ENCODE measurements around the gene LSM6.

The LSM6 gene

DNA sequence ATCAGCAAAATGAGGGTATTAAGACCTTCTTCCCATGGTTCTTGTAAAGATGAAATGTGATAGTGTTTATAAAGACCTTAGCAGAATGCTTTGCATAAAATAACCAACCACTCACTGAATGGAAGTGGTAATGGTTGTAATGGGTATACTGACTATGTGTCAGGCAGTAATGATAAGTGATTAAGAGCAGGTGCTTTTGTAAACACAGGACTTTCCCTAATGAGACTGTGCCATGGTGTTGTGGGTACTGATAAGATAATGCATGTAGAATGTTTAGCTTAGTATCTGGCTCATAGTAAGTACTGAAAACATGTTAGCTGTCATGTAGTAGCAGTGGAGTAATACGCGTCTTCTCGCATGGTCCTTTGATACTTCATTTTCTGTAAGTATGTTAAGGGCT, 6.9 kb downstream of the LSM6 start:
- Histone ChIP-seq H3K27ac (no peak overlapping the region), H3K4me3 (no peak overlapping the region)

- H3K27ac ChIP-seq = no peak overlapping the region
Observed at GRCh38 chr4:146183209-146183608, 7.7 kb downstream of the LSM6 start.

DNA sequence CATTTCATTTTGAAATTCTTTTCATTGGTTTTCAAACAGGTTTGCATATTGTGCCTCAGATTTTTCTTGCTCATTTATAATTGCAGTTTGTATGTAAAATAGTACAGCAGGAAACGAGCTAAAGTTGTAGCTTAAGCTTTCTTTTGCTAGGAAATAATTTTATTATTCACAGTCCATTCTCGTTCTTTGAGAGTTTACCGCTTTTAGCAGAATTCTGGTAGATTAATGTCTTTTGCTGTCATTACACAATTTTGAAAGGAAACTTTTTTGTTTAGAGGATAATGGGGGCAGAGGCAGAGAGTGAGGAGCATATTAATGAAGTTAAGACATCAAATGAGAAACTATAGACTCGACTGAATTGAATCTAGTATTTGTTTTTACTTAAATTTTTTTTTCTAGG, 10.5 kb downstream of the LSM6 start:
- Histone ChIP-seq H3K27ac (no peak overlapping the region), H3K4me3 (no peak overlapping the region)

More at GRCh38 chr4:146183209-146183608, 7.7 kb downstream of the LSM6 start:
- H3K4me3 ChIP-seq = no peak overlapping the region

GRCh38 chr4:146186596-146186995, 11.1 kb downstream of the LSM6 start:
- no peak overlapping the region for H3K27ac ChIP-seq

GRCh38 chr4:146190456-146190855, 14.9 kb downstream of the LSM6 start:
- Histone ChIP-seq H3K4me3 (no peak overlapping the region), H3K27ac (no peak overlapping the region)

More at GRCh38 chr4:146186596-146186995, 11.1 kb downstream of the LSM6 start:
- H3K4me3 ChIP-seq = no peak overlapping the region

GRCh38 chr4:146191766-146192458, 16.4 kb downstream of the LSM6 start:
- Histone ChIP-seq H3K4me3 (no peak overlapping the region), H3K27ac (peak overlapping the region in 1 of 21 experiments; percentile 38)

DNA sequence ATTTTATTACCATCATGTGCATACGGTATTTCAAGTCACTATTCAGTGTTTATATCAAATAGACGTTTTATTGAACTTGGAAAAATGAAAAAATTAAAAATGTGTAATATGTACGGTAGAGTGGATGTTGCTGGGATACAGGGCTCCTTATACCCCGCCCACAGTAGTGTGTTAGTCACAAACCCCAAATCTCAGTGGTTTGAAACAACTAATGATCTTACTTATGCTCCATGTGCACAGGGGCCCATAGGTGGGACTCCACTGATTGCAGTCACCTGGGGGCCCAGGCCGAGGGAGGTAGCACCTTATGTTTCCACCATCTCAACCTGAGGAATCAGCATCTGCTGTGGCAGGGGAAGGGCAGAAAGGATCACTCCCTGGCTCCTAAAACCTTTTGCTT, 18.1 kb downstream of the LSM6 start:
- no peak overlapping the region for H3K27ac ChIP-seq
- no peak overlapping the region for H3K4me3 ChIP-seq

DNA sequence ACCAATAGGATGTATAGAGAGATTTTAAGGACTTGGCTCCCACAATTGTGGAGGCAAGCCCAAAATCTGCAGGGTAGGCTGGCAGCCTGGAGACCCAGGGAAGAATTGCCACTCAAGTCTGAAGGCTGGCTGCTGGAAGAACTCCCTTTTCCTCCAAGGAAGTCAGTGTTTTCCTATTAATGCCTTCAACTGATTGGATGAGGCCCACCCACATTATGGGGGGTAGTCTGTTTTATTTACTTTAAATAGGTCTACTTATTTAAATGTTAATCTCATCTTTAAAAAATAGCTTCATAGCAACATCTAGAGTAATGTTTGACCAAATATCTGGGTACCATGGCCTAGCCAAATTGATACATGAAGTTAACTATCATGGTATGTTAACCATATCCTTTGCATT, 18.7 kb downstream of the LSM6 start:
- no peak overlapping the region for H3K27ac ChIP-seq

DNA sequence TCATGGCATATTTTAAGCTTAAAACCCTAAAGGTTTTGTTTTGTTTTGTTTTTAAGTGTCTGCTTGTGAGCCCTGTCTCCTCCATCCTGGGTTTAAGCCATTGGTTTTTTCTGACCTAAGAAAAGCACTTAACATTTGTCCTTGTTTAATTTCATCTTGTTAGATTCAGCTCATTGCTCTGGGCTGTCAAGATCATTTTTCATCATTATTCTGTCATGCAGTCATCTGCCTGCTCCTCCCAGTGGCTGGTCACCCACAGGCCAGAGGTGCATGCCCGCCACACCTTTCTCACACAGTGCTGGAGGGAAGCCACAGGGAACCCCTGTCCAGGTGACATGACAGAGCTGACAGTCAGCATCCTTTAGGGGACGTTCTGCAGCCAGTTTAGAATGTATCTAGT, 27.1 kb downstream of the LSM6 start:
- H3K27ac ChIP-seq = no peak overlapping the region
- no peak overlapping the region for H3K4me3 ChIP-seq

More for the DNA sequence above, 18.7 kb downstream of the LSM6 start:
- H3K4me3 ChIP-seq = no peak overlapping the region

- Histone ChIP-seq H3K27ac (no peak overlapping the region), H3K4me3 (no peak overlapping the region)
Observed at GRCh38 chr4:146207410-146207809, 31.9 kb downstream of the LSM6 start.

GRCh38 chr4:146210890-146211289, 35.4 kb downstream of the LSM6 start:
- Histone ChIP-seq H3K27ac (no peak overlapping the region), H3K4me3 (no peak overlapping the region)

DNA sequence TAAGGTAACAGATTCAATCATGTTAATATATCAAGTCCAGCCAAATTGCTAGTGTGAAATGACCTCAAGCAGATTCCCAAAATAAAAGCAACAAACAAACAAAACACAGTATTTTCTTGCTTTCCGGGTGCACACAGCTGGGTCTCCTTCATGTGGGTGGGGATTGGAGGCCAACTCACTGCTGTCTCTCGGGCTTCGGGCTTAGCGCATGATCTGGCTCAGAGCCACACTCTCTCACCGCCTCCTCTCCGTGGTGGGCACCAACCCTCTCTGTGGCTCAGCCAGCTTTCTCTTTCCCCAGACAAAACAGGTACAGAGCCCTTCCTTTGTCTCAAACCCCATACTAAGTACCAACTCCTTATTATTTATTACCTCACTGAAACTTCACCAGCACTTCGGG, 35.9 kb downstream of the LSM6 start:
- Histone ChIP-seq H3K4me3 (no peak overlapping the region), H3K27ac (no peak overlapping the region)

DNA sequence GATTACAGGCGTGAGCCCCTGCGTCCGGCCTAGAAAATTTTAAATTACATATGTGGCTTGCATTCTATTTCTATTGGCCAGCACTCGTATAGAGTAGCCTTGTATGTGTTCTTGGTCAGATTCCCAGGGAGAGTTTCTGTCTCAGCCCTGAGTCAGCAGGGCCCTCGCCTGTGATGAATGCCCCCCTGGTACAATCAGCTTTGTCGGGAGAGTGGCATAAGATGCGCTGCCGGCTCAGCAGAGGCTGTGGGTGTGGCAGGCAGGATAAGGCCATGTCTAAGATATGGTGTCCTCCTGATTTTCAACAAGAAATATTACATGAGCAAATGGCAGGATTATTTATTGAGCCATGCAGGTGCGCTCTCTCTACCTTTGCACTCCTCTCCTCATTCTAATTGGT, 37.3 kb downstream of the LSM6 start:
- H3K4me3 ChIP-seq = no peak overlapping the region
- no peak overlapping the region for H3K27ac ChIP-seq

GRCh38 chr4:146214238-146214637, 38.7 kb downstream of the LSM6 start, which contains the start of gene REELD1:
Gene REELD1, plus strand, starts transcription at chr4:146214538. Its CDS starts 2,415 bp downstream, at chr4:146216953.
- H3K27ac ChIP-seq = no peak within 1 kb of the TSS
- H3K4me3 ChIP-seq = no peak within 1 kb of the TSS

- H3K4me3 ChIP-seq = no peak overlapping the region
- no peak overlapping the region for H3K27ac ChIP-seq
Observed at GRCh38 chr4:146222313-146222712, 46.8 kb downstream of the LSM6 start.

DNA sequence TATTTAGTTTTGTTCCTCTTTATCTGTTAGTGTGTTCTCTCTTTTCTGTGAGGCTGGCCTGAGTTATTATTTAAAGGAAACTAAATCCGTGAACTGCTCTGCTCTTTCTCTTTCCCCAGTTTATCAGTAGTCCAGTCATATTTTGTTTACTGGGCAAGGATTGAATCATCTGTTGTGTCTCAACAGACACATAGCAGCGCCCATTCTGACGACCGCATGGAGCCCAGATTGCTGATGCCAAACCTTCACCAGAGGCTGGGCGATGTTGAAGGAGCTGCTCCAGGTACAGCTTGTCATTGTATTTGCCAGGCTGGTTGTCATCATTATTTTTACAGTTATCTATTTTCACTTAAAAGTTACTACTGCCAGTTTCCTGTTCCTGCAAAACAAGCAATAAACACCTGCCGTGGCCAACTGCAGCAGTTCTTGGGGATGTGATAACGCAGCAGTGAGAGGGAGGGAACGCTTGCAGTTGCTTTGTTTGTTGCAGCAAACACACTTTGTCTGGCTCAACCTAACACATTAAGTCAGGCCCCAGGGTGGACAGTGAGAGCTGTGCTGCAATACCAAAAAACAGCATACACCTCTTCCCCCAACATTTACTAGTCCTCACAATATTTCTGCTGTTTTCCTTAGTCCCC, 48.9 kb downstream of the LSM6 start:
- no peak overlapping the region for H3K27ac ChIP-seq
- no peak overlapping the region for H3K4me3 ChIP-seq

GRCh38 chr4:146229406-146229805, 53.9 kb downstream of the LSM6 start:
- no peak overlapping the region for H3K4me3 ChIP-seq
- H3K27ac ChIP-seq = no peak overlapping the region

- H3K27ac ChIP-seq = no peak overlapping the region
- no peak overlapping the region for H3K4me3 ChIP-seq
Observed at GRCh38 chr4:146232131-146232722, 56.7 kb downstream of the LSM6 start.

DNA sequence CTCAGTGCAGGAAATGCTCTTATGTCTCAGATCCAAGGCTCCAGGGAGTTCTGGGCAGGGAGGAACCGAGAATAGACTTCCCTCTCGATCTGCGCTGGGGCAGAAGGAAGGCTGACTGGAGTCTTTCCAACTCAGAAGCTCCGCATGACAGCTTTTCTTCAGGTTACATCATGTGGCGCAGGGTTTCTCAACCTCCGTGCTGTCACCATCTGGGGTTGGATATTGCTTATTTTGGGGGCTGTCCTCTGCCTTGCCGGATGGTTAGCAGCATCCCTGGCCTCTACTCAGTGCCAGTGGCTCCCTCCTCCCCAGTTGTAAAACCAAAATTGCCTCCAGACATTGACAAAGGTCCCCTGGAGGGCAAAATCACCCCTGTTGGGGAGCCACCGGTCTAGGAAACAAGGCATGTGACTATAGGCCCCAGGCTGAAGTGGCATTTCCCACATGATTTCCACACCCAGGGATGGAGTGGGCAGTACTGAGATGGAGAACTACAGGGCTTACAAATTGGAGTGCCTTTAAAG, 60.2 kb downstream of the LSM6 start:
- peak overlapping the region in 2 of 21 experiments; percentile 5 to 41 for H3K27ac ChIP-seq
- no peak overlapping the region for H3K4me3 ChIP-seq

GRCh38 chr4:146236216-146236615, 60.7 kb downstream of the LSM6 start:
- Histone ChIP-seq H3K4me3 (no peak overlapping the region), H3K27ac (peak overlapping the region in 1 of 21 experiments; percentile 5)

- H3K27ac ChIP-seq = no peak overlapping the region
- no peak overlapping the region for H3K4me3 ChIP-seq
Observed at GRCh38 chr4:146237092-146237491, 61.6 kb downstream of the LSM6 start.

Measured in skin epidermis (tissue), 12 donors.